Activated CD4-positive, alpha-beta T cell treated with anti-CD3 and anti-CD28 coated beads for 4 hours (primary cell): ENCODE measurements around the gene IKZF2.

Experiments used
- DNase-seq, 2 donors: peaks; one replicate each; pipeline ENCODE4 v3.0.0-alpha.2; 2020

The IKZF2 gene

GRCh38 chr2:212994976-212995375 is 156.4 kb downstream of the IKZF2 start:
- DNase-seq: no peak

- no peak for DNase-seq
Observed at GRCh38 chr2:212991120-212991519, 160.3 kb downstream of the IKZF2 start.

DNA sequence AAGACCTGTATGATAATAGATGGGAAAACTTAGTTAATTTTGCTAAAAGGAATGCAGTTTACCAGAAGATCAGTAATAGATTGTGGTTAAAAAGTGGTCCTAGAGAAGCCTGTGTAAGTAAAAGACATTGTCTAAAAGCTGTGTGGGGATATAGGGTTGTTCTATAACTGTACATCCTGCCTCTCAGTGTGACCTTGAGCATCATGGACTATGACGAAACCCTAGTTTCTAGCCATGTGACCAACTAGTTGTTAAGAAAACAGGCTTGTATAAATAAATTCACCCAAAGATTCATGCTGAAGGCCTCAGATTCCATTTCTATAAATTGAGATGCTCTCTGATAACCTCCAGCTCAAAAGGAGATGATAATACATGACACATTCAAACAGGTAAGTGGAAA is 160.7 kb downstream of the IKZF2 start:
- no peak for DNase-seq

DNA sequence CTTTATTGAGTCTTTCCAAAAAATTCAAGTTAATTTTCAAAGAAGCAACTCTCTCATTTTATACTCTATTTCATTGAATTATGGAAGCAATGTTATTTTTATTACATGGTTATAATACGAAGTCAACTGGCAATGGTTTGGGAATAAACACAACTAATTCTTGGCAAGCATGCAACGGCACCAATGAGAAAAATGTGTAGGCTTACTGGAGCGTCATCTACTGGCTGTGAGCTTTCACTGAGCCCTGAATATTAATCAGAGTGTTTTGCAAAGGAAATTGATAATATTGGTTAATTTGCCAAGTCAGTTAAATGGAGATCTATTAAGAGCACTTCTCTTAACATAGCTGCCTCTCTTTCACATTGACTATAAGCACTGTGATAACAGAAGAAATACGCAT is 163.9 kb downstream of the IKZF2 start:
- DNase-seq: no peak

DNA sequence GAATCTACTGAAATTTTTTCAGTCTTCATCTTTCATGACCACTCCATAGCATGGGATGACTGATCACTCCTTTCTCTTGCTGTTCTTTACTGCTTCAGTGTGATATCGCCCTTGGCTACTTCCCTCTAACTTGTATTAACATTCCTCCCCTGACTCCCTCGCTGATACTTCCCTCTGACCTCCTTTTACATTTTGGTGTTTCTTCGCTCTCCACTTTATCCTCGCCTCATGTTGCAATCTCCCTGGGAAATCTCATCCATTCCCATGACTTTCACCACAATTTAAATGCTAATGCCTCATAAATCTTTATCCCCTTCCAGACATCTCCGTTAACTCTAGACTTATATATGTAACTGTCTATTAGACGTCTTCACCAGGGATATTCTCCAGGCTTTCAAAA is 167.3 kb downstream of the IKZF2 start:
- DNase-seq: no peak

GRCh38 chr2:212979799-212980198 is 171.6 kb downstream of the IKZF2 start:
- DNase-seq: no peak

DNA sequence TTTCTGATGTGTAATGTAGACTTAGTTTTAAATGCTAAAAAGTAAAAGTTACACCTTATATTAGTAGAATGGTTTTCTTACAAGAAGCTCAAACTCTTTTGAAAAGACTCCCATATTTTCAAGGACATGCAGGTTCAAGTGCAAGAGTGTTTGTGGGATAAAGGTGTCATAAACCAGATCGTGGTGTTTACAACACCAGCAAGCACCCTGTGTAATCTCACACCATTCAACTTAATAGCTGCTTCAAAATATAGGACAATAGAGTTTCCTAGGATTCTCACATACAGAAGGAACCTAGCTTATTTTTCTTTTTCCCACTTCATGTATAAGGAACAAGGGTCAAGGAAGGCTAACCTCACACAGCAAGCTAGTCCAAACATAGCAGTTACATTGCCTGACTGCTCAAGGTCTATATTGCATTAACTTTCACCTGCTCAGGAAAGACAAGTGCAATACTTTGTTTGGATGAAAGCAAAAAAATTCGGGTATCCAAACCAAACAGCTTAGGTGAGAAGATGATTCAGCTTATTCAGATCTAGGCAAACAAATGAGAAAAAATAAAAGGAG is 172.3 kb downstream of the IKZF2 start:
- DNase-seq: no peak

- DNase-seq: no peak
Observed at GRCh38 chr2:212977152-212977551, 174.3 kb downstream of the IKZF2 start.

DNA sequence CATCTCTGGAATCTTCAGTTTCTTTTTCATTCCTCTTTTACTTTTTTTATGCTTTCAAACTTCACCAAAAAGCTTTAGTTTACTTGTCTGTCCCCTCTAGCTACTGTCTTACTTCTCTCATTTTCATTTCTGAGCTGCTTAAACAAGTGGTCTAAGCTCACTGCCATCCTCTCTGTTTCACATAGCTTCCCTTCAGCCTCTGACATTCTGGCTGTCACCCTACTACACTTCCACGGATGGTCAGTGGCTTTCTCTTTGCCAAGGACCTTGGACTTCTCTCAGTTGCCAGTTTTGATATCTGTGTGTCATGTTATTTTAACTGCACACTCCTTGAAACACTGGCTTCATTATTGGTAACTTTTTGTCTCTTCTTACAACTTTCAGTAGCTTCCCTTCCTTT is 176.1 kb downstream of the IKZF2 start:
- no peak for DNase-seq

DNA sequence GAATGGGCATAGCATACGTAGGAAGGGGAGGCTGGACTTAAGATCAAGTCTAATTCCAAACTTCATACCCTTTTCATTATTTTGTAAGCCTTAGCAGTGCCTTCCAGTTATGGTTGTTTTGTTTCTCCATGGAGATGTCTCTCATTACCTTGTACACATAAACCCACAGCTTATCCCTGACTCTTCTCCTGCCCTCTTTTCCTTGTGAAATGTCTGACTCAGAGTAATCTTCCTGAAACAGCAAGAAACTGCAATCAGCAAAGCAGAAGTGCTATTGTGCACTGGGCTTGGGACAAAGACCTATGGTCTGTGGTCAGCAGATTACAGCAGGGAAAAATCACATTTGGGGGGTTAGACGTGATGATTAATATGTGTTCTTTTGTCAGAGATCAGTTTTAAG is 176.7 kb downstream of the IKZF2 start:
- no peak for DNase-seq

- no peak for DNase-seq
Observed at GRCh38 chr2:212973347-212973746, 178.1 kb downstream of the IKZF2 start.

GRCh38 chr2:212970132-212970531 is 181.3 kb downstream of the IKZF2 start:
- DNase-seq: no peak

DNA sequence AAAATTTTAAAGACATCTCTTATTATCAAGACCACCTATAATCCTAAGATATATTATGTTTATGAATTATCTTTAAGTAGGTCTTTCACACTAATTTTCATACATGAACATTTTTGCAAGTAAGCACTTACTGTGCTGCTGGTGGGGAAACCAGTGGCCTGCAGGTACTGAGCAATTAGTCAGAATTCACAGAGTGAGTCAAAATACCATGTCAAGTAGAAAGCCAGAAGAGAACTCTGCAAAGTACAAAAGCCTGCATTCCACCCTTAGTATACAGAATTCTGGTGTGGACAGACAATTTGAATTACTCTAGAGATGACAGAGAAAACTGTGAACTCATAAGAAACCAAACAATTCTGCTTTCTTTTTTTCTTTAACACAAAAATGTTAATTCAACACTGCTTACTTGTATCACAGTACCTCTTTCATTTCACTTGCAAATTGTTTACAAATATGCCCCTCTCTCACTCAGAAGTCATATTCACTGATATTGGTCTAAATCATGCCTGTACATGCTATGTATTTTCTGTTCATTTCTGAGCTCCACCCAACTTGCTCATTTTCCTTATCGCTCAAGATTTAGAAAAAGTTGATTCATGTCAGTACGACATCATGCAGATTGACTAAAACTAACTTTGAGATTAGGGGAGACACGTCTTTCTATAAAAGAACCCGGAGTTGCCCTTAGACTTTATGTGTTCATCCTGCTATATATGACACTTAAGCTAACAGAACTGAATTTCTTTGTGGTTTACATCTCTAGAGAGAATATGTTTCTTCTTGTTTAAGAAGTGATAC is 182.9 kb downstream of the IKZF2 start:
- no peak for DNase-seq

GRCh38 chr2:212966884-212967283 is 184.5 kb downstream of the IKZF2 start:
- no peak for DNase-seq

DNA sequence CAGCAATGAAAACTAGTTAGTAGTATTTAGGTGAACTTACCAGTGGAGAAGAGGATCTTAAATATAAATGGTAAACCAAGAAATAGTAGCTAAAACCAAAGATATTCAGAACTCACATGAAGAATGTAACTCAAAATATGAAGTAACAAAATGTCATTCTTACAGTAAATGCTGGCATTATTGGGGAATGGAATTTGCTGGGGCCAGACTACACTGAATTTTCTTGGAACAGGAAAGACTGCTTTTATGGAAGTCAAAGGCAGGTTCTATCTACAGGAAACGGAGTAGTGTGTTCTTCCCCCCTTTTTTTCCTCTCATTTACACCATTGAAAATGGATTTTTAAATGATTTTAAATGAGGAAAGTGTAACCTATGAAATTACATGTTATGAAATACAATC is 188.7 kb downstream of the IKZF2 start:
- DNase-seq: no peak

- DNase-seq: no peak
Observed at GRCh38 chr2:212961255-212961654, 190.2 kb downstream of the IKZF2 start.

DNA sequence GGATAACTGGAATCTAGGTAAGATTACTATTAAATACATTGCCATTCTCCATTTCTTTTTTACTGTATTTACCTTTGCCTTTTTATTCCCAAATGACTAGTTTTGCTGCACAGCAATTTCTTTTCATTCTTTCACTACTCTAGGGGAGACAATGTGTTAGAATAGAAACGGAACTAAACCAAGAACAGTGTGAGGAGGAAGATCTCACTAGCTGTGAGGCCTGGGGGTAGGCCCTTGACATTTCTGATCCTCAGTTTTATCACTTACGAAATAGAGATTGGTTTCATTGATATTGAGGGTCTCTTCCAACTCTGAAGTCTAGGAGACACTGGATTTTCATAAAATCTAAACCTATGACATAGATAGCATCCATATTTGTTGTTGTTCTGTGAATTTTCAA is 191.1 kb downstream of the IKZF2 start:
- DNase-seq: no peak

- DNase-seq: no peak
Observed at GRCh38 chr2:212959471-212960117, 191.8 kb downstream of the IKZF2 start.

- no peak for DNase-seq
Observed at GRCh38 chr2:212958757-212959295, 192.6 kb downstream of the IKZF2 start.

GRCh38 chr2:212958133-212958532 is 193.3 kb downstream of the IKZF2 start:
- no peak for DNase-seq

DNA sequence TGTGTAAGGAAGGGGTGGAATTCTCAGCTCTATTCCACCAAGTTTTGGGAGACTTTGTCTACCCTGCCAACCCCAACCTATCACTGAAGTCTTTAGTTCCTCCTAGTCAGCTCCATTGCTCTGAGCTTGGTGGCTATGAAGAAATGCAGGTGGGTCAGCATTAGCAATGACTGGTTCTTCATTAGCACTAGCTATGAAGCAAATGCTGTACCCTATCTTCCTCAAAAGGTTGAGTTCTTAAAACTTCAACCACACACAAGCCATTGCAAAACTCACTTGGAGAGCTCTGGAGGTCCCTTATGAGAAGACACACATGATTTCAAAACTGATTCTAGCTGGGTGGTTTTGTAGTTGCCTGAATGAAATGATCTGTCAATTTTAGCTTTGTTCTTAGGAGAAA is 193.8 kb downstream of the IKZF2 start:
- DNase-seq: no peak

GRCh38 chr2:212956665-212957607 is 194.5 kb downstream of the IKZF2 start:
- DNase-seq: no peak
